AG04449 (cell line): Measurements from ENCODE around the gene CPT1B.

Experiments
- CTCF ChIA-PET: fragments of 350-600 bp; formaldehyde crosslinking; extraction: SDS; loops from one replicate; lab custom pipeline; 2021; ENCODE audit warnings: antibody characterized with exemption; lab: Yijun Ruan, JAX
- POLR2A ChIA-PET: fragments of 400-600, 350-600 bp; formaldehyde crosslinking; extraction: SDS; loops from one replicate; lab custom pipeline; 2020; ENCODE audit warnings: antibody characterized with exemption, inconsistent platforms; lab: Yijun Ruan, JAX
- DNase-seq: peaks from one replicate; pipeline ENCODE4 v3.0.0-alpha.2; 2010; ENCODE audit warnings: low read depth, low spot score
- H3K4me3 ChIP-seq: 2 replicates; pipeline ENCODE4 v1.5.1; 2011; ENCODE audit warnings: low read depth, mild to moderate bottlenecking, control low read depth, low read length
- TF ChIP-seq, protein P1 (sequence below): IDR thresholded peaks from one replicate; pipeline ENCODE4 v1.5.1; 2011; ENCODE audit warnings: mild to moderate bottlenecking, moderate library complexity, low read length, control low read depth, inconsistent platforms; ENCODE audit not compliant: insufficient read depth; ENCODE audit errors: missing control alignments

The CPT1B gene

DNA sequence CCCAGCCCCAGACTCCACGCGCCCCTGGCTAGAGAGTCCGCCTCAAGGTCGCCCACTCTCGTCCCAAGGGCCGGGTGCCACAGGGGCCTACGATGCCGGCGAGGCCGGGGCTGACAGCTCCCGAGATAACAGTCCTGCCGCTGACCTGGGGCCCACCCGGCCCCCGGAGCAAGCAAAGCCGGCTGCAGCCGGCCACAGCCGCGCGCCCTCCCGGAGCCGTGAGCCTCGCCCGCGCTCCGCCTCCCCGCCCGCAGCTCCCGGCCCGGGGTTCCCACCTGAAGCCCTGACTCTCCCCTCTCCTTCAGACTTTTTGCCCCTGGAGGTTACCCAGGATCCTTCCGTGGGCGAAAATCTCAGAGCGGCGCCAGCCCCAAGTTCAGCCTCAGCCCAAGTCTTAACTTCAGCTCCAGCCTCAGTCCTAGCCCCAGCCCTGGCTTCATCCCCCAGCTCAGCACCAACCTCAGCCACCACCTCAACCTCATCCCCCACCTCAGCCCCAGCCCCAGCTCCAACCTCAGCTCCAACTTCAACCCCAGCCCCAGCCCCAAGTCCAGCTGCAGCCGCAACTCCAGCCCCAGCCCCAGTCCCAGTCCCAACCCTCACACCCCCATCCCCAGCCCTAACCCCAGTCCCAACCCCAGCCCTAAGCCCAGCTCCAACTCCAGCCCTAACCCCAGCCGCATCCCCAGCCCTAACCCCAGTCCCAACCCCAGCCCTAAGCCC is 30.8 kb downstream of the CPT1B start:
- H3K4me3 ChIP-seq = no peak overlapping the region
- TF ChIP-seq, protein P1, sequence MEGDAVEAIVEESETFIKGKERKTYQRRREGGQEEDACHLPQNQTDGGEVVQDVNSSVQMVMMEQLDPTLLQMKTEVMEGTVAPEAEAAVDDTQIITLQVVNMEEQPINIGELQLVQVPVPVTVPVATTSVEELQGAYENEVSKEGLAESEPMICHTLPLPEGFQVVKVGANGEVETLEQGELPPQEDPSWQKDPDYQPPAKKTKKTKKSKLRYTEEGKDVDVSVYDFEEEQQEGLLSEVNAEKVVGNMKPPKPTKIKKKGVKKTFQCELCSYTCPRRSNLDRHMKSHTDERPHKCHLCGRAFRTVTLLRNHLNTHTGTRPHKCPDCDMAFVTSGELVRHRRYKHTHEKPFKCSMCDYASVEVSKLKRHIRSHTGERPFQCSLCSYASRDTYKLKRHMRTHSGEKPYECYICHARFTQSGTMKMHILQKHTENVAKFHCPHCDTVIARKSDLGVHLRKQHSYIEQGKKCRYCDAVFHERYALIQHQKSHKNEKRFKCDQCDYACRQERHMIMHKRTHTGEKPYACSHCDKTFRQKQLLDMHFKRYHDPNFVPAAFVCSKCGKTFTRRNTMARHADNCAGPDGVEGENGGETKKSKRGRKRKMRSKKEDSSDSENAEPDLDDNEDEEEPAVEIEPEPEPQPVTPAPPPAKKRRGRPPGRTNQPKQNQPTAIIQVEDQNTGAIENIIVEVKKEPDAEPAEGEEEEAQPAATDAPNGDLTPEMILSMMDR = no peak
- POLR2A ChIA-PET = interaction anchor here (1.2 kb wide), 1 partner anchor 15 kb away, joined by 3 read pairs; the partner anchor contains the start of gene SYCE3
- CTCF ChIA-PET = interaction anchor here (2.5 to 4.2 kb wide), 3 partner anchors 10 to 21 kb away, joined by 15 to 25 read pairs (median 20); partner anchors contain the start of genes SCO2 and SYCE3
- DNase-seq = no peak

DNA sequence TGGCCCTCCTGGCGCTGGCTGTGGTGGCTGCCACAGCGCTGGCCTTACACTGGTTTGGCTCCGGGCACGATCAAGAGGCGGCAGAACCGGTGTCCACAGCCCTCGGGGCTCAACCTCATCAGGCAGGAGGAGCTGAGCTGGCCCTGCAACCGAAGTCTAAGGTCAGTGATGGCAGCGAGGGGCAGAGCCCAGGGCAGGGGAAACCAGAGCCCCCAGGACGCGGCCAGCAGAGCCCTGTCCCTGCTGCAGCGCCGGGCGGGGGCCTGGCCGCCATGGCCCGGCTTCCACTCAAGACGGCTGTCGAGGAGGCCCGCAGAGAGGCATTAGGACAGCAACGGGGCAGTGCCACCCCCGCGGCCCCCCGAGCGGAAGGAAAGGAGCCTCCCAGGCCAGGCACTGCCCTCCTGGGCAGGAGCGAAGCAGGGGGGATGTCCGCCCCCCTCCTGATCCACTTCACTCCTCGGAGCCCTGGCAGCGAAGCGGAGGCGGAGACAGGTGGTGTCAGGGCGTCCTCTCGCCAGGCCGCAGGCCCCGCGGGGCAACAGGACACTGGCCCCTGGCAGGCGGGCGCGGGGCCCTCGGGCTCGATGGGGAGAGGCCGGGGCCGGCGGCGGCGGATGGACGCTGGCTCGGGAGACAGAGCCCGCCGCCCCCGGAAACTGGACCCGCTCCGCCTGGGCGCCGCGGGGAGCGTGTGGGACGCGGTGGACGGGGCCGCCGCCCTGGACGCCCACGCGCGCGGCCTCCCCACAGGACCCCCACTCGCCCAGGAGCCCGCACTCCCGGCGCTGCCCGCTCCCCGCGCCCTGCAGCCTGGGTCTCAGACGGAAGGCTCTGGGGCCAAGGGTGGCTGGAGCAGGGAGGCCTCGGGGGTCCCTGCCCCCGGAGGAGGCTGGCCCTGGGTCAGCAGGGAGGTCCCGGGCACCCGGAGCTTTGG is 31.6 kb downstream of the CPT1B start:
- ChIA-PET CTCF (interaction anchor here (0.9 to 4.2 kb wide), 6 partner anchors 11 to 74 kb away, joined by 3 to 25 read pairs (median 16); partner anchors contain the start of genes SCO2 and SYCE3), POLR2A (interaction anchor here (1.2 kb wide), 1 partner anchor 16 kb away, joined by 3 read pairs; the partner anchor contains the start of gene SYCE3)

GRCh38 chr22:50545522-50546325 is 32.5 kb downstream of the CPT1B start, which contains the start of gene KLHDC7B:
Gene KLHDC7B, plus strand, starts transcription at chr22:50545899. Its CDS starts 345 bp downstream, at chr22:50546244.
- POLR2A ChIA-PET = interaction anchor here (0.7 to 0.9 kb wide), 2 partner anchors 20 to 36 kb away, joined by 4 to 5 read pairs; partner anchors contain the start of gene SCO2
- CTCF ChIA-PET = interaction anchor here (0.8 to 4.2 kb wide), 11 partner anchors 10 to 217 kb away, joined by 3 to 25 read pairs (median 4); partner anchors contain the start of genes CHKB, SCO2 and SYCE3
- DNase-seq = no peak
- TF ChIP-seq, protein P1 = peak; percentile 37
- no peak within 1 kb of the TSS for H3K4me3 ChIP-seq

More for the DNA sequence above, 31.6 kb downstream of the CPT1B start:
- TF ChIP-seq, protein P1 = no peak
- DNase-seq = no peak
- no peak overlapping the region for H3K4me3 ChIP-seq

DNA sequence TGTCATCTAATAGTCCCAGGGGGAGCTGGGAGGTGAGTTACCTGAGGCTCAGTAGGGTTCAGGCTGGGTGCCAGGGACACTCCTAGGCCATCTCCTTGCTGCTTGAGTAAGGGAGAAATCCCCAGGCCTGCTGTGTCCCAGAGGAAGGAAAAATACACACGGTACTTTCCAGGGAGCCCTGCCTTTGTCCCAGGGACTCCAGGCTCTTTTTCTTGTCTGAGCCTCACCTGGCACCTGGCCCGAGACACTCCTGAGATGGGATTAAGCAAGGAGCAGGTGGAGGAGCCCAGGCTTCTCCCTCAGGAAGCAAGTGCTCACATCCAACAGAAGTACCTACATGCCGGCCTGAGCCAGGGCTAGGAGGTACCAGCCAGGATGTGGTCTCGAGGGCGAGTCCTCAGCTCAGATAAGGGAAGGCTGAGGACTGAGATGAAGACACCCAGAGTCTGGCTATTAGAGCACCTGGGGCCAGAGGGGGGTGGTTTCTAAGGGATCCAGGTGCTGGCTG is 33.4 kb downstream of the CPT1B start:
- H3K4me3 ChIP-seq = no peak overlapping the region
- DNase-seq = no peak
- POLR2A ChIA-PET = interaction anchor here (0.7 to 0.9 kb wide), 2 partner anchors 19 to 37 kb away, joined by 4 to 5 read pairs; partner anchors contain the start of gene SCO2
- TF ChIP-seq, protein P1 = no peak
- CTCF ChIA-PET = interaction anchor here (1.0 to 4.2 kb wide), 9 partner anchors 9 to 216 kb away, joined by 3 to 25 read pairs (median 4); partner anchors contain the start of genes CHKB, SCO2 and SYCE3

GRCh38 chr22:50544078-50544745 is 34.0 kb downstream of the CPT1B start:
- TF ChIP-seq, protein P1 = peak; percentile 77
- H3K4me3 ChIP-seq = peak overlapping the region; percentile 27
- CTCF ChIA-PET = interaction anchor here (1.0 to 4.2 kb wide), 9 partner anchors 8 to 216 kb away, joined by 3 to 25 read pairs (median 4); partner anchors contain the start of genes CHKB, SCO2 and SYCE3
- POLR2A ChIA-PET = no interaction called here
- DNase-seq = no peak
